ENCODE results near the gene LARGE1. TPM values are rescaled to one million over a fixed set of nuclear protein-coding genes. Genes with fewer than 3 reads are reported as not detected.

LARGE1 gene
- total RNA-seq, 3 donors from 2014 or later, result 23.6 to 27.8 (median 26.1) TPM

- H3K36me3 ChIP-seq, result no peaks in the 10 kb centered on the region
- no peak overlapping the region for H3K27ac ChIP-seq
- no peak overlapping the region for H3K4me3 ChIP-seq
- TF ChIP-seq CTCF (IDR thresholded peaks at IDR 0.05) (no peak), POLR2A (IDR thresholded peaks at IDR 0.05) (no peak), POLR2AphosphoS5 (IDR thresholded peaks at IDR 0.05) (no peak)
- H3K4me1 ChIP-seq, result no peaks in the 10 kb centered on the region
- no peak for DNase-seq (ENCODE audit: low spot score in 2 of 2)
- intact Hi-C loops (cut with DNase I; ENCODE audit: low total_unique reads), result no loop called here
- no peaks in the 10 kb centered on the region for H3K27me3 ChIP-seq
- H3K9me3 ChIP-seq, result no peaks in the 10 kb centered on the region
These were observed 620.1 kb downstream of the LARGE1 start for GRCh38 chr22:33300165-33300564.

GRCh38 chr22:33299245-33299956, 620.9 kb downstream of the LARGE1 start:
- H3K27ac ChIP-seq, result no peak overlapping the region
- TF ChIP-seq POLR2AphosphoS5 (IDR thresholded peaks at IDR 0.05) (no peak), CTCF (IDR thresholded peaks at IDR 0.05) (no peak), POLR2A (IDR thresholded peaks at IDR 0.05) (no peak)
- H3K4me3 ChIP-seq, result no peak overlapping the region
- no peaks in the 10 kb centered on the region for H3K9me3 ChIP-seq
- DNase-seq (ENCODE audit: low spot score in 2 of 2), result no peak
- no peaks in the 10 kb centered on the region for H3K36me3 ChIP-seq
- intact Hi-C loops (cut with DNase I; ENCODE audit: low total_unique reads), result no loop called here
- H3K4me1 ChIP-seq, result no peaks in the 10 kb centered on the region
- H3K27me3 ChIP-seq, result no peaks in the 10 kb centered on the region

- no peaks in the 10 kb centered on the region for H3K9me3 ChIP-seq
- TF ChIP-seq CTCF (IDR thresholded peaks at IDR 0.05) (no peak), POLR2AphosphoS5 (IDR thresholded peaks at IDR 0.05) (no peak), POLR2A (IDR thresholded peaks at IDR 0.05) (no peak)
- H3K27me3 ChIP-seq, result no peaks in the 10 kb centered on the region
- DNase-seq (ENCODE audit: low spot score in 2 of 2), result no peak
- no peaks in the 10 kb centered on the region for H3K4me1 ChIP-seq
- no peak overlapping the region for H3K4me3 ChIP-seq
- H3K36me3 ChIP-seq, result no peaks in the 10 kb centered on the region
- no peak overlapping the region for H3K27ac ChIP-seq
- intact Hi-C loops (cut with DNase I; ENCODE audit: low total_unique reads), result no loop called here
These were observed 623.3 kb downstream of the LARGE1 start for GRCh38 chr22:33296941-33297340.

- Histone ChIP-seq H3K27ac (no peak overlapping the region), H3K4me3 (no peak overlapping the region), H3K4me1 (no peaks in the 10 kb centered on the region), H3K9me3 (no peaks in the 10 kb centered on the region), H3K36me3 (no peaks in the 10 kb centered on the region), H3K27me3 (no peaks in the 10 kb centered on the region)
- DNase-seq (ENCODE audit: low spot score in 2 of 2), result no peak
- TF ChIP-seq POLR2AphosphoS5 (IDR thresholded peaks at IDR 0.05) (no peak), CTCF (IDR thresholded peaks at IDR 0.05) (no peak), POLR2A (IDR thresholded peaks at IDR 0.05) (no peak)
- intact Hi-C loops (cut with DNase I; ENCODE audit: low total_unique reads), result no loop called here
These were observed 632.2 kb downstream of the LARGE1 start for GRCh38 chr22:33288078-33288477.

- Histone ChIP-seq H3K9me3 (no peaks in the 10 kb centered on the region), H3K4me1 (no peaks in the 10 kb centered on the region), H3K27ac (no peak overlapping the region), H3K4me3 (no peak overlapping the region), H3K27me3 (no peaks in the 10 kb centered on the region), H3K36me3 (no peaks in the 10 kb centered on the region)
- intact Hi-C loops (cut with DNase I; ENCODE audit: low total_unique reads), result loop anchor here (5.0 kb wide), 1 partner anchor 1742 kb away; no protein-coding TSS in a partner anchor
- TF ChIP-seq POLR2AphosphoS5 (IDR thresholded peaks at IDR 0.05) (no peak), CTCF (IDR thresholded peaks at IDR 0.05) (no peak), POLR2A (IDR thresholded peaks at IDR 0.05) (no peak)
- no peak for DNase-seq (ENCODE audit: low spot score in 2 of 2)
These were observed 645.2 kb downstream of the LARGE1 start for GRCh38 chr22:33275073-33275443.
